PC-3 (cell line): Measurements from ENCODE around the gene SCARB1. TPM values are rescaled to one million over a fixed set of nuclear protein-coding genes. Genes with fewer than 3 reads are reported as not detected.

Source experiments
- ATAC-seq: fragments of 200-7000 bp; cut with Tn5 transposase; 2 replicates; pipeline ENCODE4 v1.9.1; 2020; ENCODE audit warnings: mild to moderate bottlenecking, moderate library complexity
- BruUV-seq: library from RNA; stranded (reverse); fragments of 400-500 nt; replicated peaks from 2 replicates; lab custom pipeline; 2021; lab: Mats Ljungman, UMichigan
- CTCF ChIA-PET: fragments of 300-600 bp; sonication (Branson Sonifier 250); formaldehyde crosslinking; loops from one replicate; lab custom pipeline; 2022; ENCODE audit warnings: antibody characterized with exemption; lab: Charles Lee
- POLR2A ChIA-PET: fragments of 300-600 bp; sonication (Branson Sonifier 250); formaldehyde crosslinking; loops from one replicate; lab custom pipeline; 2022; ENCODE audit warnings: antibody characterized with exemption; ENCODE audit not compliant: unreplicated experiment; lab: Charles Lee
- DNase-seq: peaks from one replicate; pipeline ENCODE4 v3.0.0-alpha.2; 2015
- H2AFZ ChIP-seq: fragments of 300-600 bp; sonication (generic); 2 replicates; pipeline ENCODE4 v1.6.0; 2016; ENCODE audit warnings: antibody characterized with exemption, low read length
- H3F3A ChIP-seq: fragments of 300-600 bp; sonication (generic); one replicate; pipeline ENCODE4 v1.6.0; 2017; ENCODE audit warnings: antibody characterized with exemption, low read length, control low read depth, mild to moderate bottlenecking; ENCODE audit not compliant: unreplicated experiment
- H3K27ac ChIP-seq: fragments of 300-600 bp; sonication (generic); 2 replicates; pipeline ENCODE4 v1.5.1; 2016; ENCODE audit warnings: mild to moderate bottlenecking, low read length
- H3K27me3 ChIP-seq: fragments of 300-600 bp; sonication (generic); 2 replicates; pipeline ENCODE4 v1.6.1; 2016; ENCODE audit warnings: low read length, mixed read lengths
- H3K36me3 ChIP-seq: fragments of 300-600 bp; sonication (generic); 2 replicates; pipeline ENCODE4 v1.6.1; 2016; ENCODE audit warnings: low read depth, mixed run types, low read length, mixed read lengths
- H3K4me1 ChIP-seq: fragments of 300-600 bp; sonication (generic); 2 replicates; pipeline ENCODE4 v1.5.1; 2016; ENCODE audit warnings: low read length; ENCODE audit not compliant: insufficient read depth
- H3K4me2 ChIP-seq: fragments of 300-600 bp; sonication (generic); 2 replicates; pipeline ENCODE4 v1.6.0; 2016; ENCODE audit warnings: low read length
- H3K4me3 ChIP-seq: fragments of 300-600 bp; sonication (generic); 2 replicates; pipeline ENCODE4 v1.5.1; 2016; ENCODE audit warnings: mild to moderate bottlenecking, low read length, mixed read lengths
- H3K79me2 ChIP-seq: fragments of 300-600 bp; sonication (generic); 2 replicates; pipeline ENCODE4 v1.6.1; 2017; ENCODE audit warnings: low read length, mixed read lengths
- H3K9ac ChIP-seq: fragments of 300-600 bp; sonication (generic); 2 replicates; pipeline ENCODE4 v1.6.0; 2016; ENCODE audit warnings: mild to moderate bottlenecking, low read length
- H3K9me2 ChIP-seq: fragments of 300-600 bp; sonication (generic); replicated peaks from 2 replicates; pipeline ENCODE4 v1.6.1; 2016; ENCODE audit warnings: mixed run types, low read length, mixed read lengths
- H3K9me3 ChIP-seq: fragments of 300-600 bp; sonication (generic); 2 replicates; pipeline ENCODE4 v1.6.1; 2016; ENCODE audit warnings: low read length, mixed read lengths
- H4K20me1 ChIP-seq: fragments of 300-600 bp; sonication (generic); 2 replicates; pipeline ENCODE4 v1.6.1; 2016; ENCODE audit warnings: low read length, mixed read lengths
- EZH2 ChIP-seq: fragments of 300-600 bp; sonication (generic); IDR thresholded peaks from one replicate; pipeline ENCODE4 v1.6.1; 2017; ENCODE audit warnings: antibody characterized with exemption, mild to moderate bottlenecking, low read length; ENCODE audit not compliant: unreplicated experiment
- EZH2phosphoT487 ChIP-seq: fragments of 300-600 bp; sonication (generic); IDR thresholded peaks from 2 replicates; pipeline ENCODE4 v1.6.1; 2018; ENCODE audit warnings: mild to moderate bottlenecking, antibody characterized with exemption, low read length, borderline replicate concordance
- intact Hi-C: fragments of 100-400 bp; cut with micrococcal nuclease; formaldehyde crosslinking; loops from 2 replicates; pipeline ENCODE4 v1.9.0; 2023
- total RNA-seq: library from RNA; depleted of rRNA; stranded (reverse); fragments of >200 nt; gene quantifications from 2 replicates; pipeline ENCODE4 v1.2.3, GENCODE V29; 2014
- TF ChIP-seq, protein P1 (sequence below): fragments of 300-600 bp; sonication (generic); conservative IDR thresholded peaks from 2 replicates; pipeline ENCODE4 v1.5.1; 2017; ENCODE audit warnings: antibody characterized with exemption, low read depth, mild to moderate bottlenecking, low read length

Gene SCARB1
- total RNA-seq, 1 experiment from 2014 or later, result 79.1 TPM

- Histone ChIP-seq H3K9me2 (no peaks in the 10 kb centered on the region), H3K4me2 (no peak overlapping the region), H3K27ac (no peak overlapping the region), H3K36me3 (no peaks in the 10 kb centered on the region), H3K9me3 (no peaks in the 10 kb centered on the region), H3K4me3 (no peak overlapping the region), H3K4me1 (peaks cover 20% of the 10 kb centered on the region), H3K9ac (no peak overlapping the region), H4K20me1 (peaks cover 8% of the 10 kb centered on the region; the same call in 1 of the 2 replicates), H3K79me2 (peaks cover 17% of the 10 kb centered on the region), H2AFZ (no peak overlapping the region), H3K27me3 (no peaks in the 10 kb centered on the region), H3F3A (no peaks in the 10 kb centered on the region)
- ATAC-seq (no peak), DNase-seq (no peak)
- POLR2A ChIA-PET, result no interaction called here
- intact Hi-C loops, result no loop called here
- CTCF ChIA-PET, result no interaction called here
- no peak for TF ChIP-seq EZH2
- no peak for TF ChIP-seq EZH2phosphoT487
- TF ChIP-seq, protein P1, sequence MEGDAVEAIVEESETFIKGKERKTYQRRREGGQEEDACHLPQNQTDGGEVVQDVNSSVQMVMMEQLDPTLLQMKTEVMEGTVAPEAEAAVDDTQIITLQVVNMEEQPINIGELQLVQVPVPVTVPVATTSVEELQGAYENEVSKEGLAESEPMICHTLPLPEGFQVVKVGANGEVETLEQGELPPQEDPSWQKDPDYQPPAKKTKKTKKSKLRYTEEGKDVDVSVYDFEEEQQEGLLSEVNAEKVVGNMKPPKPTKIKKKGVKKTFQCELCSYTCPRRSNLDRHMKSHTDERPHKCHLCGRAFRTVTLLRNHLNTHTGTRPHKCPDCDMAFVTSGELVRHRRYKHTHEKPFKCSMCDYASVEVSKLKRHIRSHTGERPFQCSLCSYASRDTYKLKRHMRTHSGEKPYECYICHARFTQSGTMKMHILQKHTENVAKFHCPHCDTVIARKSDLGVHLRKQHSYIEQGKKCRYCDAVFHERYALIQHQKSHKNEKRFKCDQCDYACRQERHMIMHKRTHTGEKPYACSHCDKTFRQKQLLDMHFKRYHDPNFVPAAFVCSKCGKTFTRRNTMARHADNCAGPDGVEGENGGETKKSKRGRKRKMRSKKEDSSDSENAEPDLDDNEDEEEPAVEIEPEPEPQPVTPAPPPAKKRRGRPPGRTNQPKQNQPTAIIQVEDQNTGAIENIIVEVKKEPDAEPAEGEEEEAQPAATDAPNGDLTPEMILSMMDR, result no peak
- no TSS peak for BruUV-seq
Observed at GRCh38 chr12:124866883-124867400, 3.3 kb upstream of the SCARB1 start.

DNA sequence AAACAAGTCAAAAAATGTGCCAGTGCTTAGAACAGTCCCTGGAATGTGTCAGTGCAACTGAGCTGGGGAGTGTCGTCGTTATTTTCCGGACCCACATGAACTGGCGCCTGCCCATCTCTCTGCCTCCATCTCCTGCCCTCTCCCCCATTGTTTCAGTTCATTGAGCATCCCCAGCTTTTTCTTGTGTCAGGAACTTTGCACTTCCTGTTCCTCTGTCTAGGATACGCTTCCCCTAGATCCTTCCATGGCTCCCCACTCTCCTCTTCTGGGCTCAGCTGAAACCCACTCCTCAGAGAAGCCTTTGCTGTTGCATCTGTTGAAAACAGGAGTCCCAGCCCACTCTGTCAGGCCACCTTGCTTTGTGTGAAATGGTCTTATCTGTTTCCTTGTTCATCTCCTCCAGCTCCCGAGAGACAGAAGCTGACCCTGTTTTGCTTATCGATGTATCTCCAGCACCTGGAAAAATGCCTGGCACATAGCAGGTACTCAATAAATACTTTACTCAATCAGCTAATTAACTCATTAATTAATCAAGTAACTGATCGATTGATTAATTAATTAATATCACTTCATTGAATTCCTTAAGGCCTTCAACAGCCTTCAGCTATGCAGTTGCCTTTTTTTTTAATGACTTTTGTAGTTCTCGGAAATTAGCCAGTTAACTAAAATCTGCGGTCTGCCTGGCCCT lies 2.7 kb upstream of the SCARB1 start:
- no peak for ATAC-seq
- Histone ChIP-seq H3K4me2 (no peak overlapping the region), H3K27ac (no peak overlapping the region), H3K79me2 (peaks cover 23% of the 10 kb centered on the region), H3K9me2 (no peaks in the 10 kb centered on the region), H4K20me1 (peaks cover 11% of the 10 kb centered on the region; the same call in 1 of the 2 replicates), H2AFZ (no peak overlapping the region), H3K4me1 (peaks cover 26% of the 10 kb centered on the region), H3K9ac (no peak overlapping the region), H3K36me3 (no peaks in the 10 kb centered on the region), H3K4me3 (no peak overlapping the region), H3K27me3 (no peaks in the 10 kb centered on the region), H3F3A (no peaks in the 10 kb centered on the region), H3K9me3 (no peaks in the 10 kb centered on the region)
- POLR2A ChIA-PET, result no interaction called here
- BruUV-seq, result no TSS peak
- intact Hi-C loops, result no loop called here
- CTCF ChIA-PET, result no interaction called here
- DNase-seq, result no peak
- TF ChIP-seq EZH2 (no peak), EZH2phosphoT487 (no peak)
- TF ChIP-seq, protein P1, result no peak

DNA sequence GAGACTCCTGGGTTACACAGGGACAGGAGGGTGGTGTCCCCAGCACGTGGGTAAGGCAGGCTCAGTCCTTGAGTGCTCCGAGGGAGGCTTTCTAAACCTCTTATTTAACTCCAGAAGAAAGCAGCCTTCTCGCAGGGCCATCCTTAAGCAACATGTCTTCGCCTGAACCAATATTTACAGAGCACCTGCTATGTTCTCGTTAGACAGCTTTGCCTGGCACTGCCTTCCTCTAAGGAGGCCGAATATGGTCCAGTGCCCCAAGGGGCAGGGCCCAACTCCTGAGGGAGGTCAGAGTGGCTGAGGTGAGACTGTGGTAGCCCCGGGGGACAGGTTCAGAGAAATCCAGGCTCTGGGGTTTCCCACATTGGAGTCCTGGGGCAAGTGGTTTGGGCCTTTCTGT lies 2.1 kb upstream of the SCARB1 start:
- ATAC-seq (no peak), DNase-seq (no peak)
- BruUV-seq, result no TSS peak
- H3K27ac ChIP-seq, result no peak overlapping the region
- no peaks in the 10 kb centered on the region for H3K9me2 ChIP-seq
- no peaks in the 10 kb centered on the region for H3K9me3 ChIP-seq
- H3K4me3 ChIP-seq, result no peak overlapping the region
- no peaks in the 10 kb centered on the region for H3F3A ChIP-seq
- H3K4me2 ChIP-seq, result no peak overlapping the region
- H3K4me1 ChIP-seq, result peaks cover 26% of the 10 kb centered on the region
- no peak overlapping the region for H3K9ac ChIP-seq
- peaks cover 11% of the 10 kb centered on the region; the same call in 1 of the 2 replicates for H4K20me1 ChIP-seq
- CTCF ChIA-PET, result no interaction called here
- POLR2A ChIA-PET, result no interaction called here
- H3K27me3 ChIP-seq, result no peaks in the 10 kb centered on the region
- peaks cover 30% of the 10 kb centered on the region for H3K79me2 ChIP-seq
- H3K36me3 ChIP-seq, result no peaks in the 10 kb centered on the region
- intact Hi-C loops, result no loop called here
- TF ChIP-seq EZH2 (no peak), EZH2phosphoT487 (no peak)
- TF ChIP-seq, protein P1, result no peak
- no peak overlapping the region for H2AFZ ChIP-seq
